ENCODE data around the gene NMRK1. TPM values are rescaled to one million over a fixed set of nuclear protein-coding genes. Genes with fewer than 3 reads are reported as not detected.

NMRK1 gene
- total RNA-seq, 2 experiments from 2014 or later, result 17.0 to 33.2 TPM

GRCh38 chr9:75117564-75117963, 29.6 kb upstream of the NMRK1 start:
- Histone ChIP-seq H3K36me3 (ENCODE audit: insufficient read depth, low read length) (peaks cover 35% of the 10 kb centered on the region), H3K9me3 (ENCODE audit: low read length) (no peaks in the 10 kb centered on the region), H2AFZ (ENCODE audit: low read length) (no peak overlapping the region), H3K4me2 (ENCODE audit: low read length) (no peak overlapping the region), H3K9me2 (ENCODE audit: insufficient read depth, low read length) (no peaks in the 10 kb centered on the region), H4K20me1 (ENCODE audit: insufficient read depth, low read length) (peaks cover 12% of the 10 kb centered on the region; the same call in 1 of the 2 replicates), H3K4me3 (ENCODE audit: low read depth, low read length, poor library complexity, severe bottlenecking) (no peak overlapping the region), H3K4me1 (ENCODE audit: insufficient read depth, low read length, poor library complexity, severe bottlenecking) (no peaks in the 10 kb centered on the region), H3K79me2 (ENCODE audit: insufficient read depth, low read depth, low read length) (peaks cover 26% of the 10 kb centered on the region; the same call in 1 of the 2 replicates), H3K27ac (ENCODE audit: low read depth, low read length, poor library complexity, severe bottlenecking) (no peak overlapping the region)
- ChIA-PET POLR2A (interaction anchor here (1.6 kb wide), 1 partner anchor 9 kb away, joined by 8 read pairs; no protein-coding TSS in a partner anchor), CTCF (ENCODE audit: unreplicated experiment) (no interaction called here)
- intact Hi-C loops (cut with micrococcal nuclease; ENCODE audit: unreplicated experiment), result no loop called here
- DNase-seq (ENCODE audit: low spot score), result no peak
- no peak for TF ChIP-seq EZH2phosphoT487 (IDR thresholded peaks at IDR 0.05; ENCODE audit: borderline replicate concordance, low read depth, low read length)
- TF ChIP-seq CTCF (conservative IDR thresholded peaks at IDR 0.05; ENCODE audit: low read length), result no peak
- no TSS peak for BruUV-seq (replicated peaks)

GRCh38 chr9:75116306-75116705, 28.4 kb upstream of the NMRK1 start:
- H3K36me3 ChIP-seq (ENCODE audit: insufficient read depth, low read length), result peaks cover 35% of the 10 kb centered on the region
- BruUV-seq (replicated peaks), result no TSS peak
- H3K27ac ChIP-seq (ENCODE audit: low read depth, low read length, poor library complexity, severe bottlenecking), result no peak overlapping the region
- ChIA-PET CTCF (ENCODE audit: unreplicated experiment) (no interaction called here), POLR2A (interaction anchor here (1.6 kb wide), 1 partner anchor 10 kb away, joined by 8 read pairs; no protein-coding TSS in a partner anchor)
- intact Hi-C loops (cut with micrococcal nuclease; ENCODE audit: unreplicated experiment), result no loop called here
- no peaks in the 10 kb centered on the region for H3K9me2 ChIP-seq (ENCODE audit: insufficient read depth, low read length)
- H3K9me3 ChIP-seq (ENCODE audit: low read length), result no peaks in the 10 kb centered on the region
- H2AFZ ChIP-seq (ENCODE audit: low read length), result no peak overlapping the region
- no peaks in the 10 kb centered on the region for H3K4me1 ChIP-seq (ENCODE audit: insufficient read depth, low read length, poor library complexity, severe bottlenecking)
- peaks cover 18% of the 10 kb centered on the region; the same call in 1 of the 2 replicates for H4K20me1 ChIP-seq (ENCODE audit: insufficient read depth, low read length)
- TF ChIP-seq EZH2phosphoT487 (IDR thresholded peaks at IDR 0.05; ENCODE audit: borderline replicate concordance, low read depth, low read length) (no peak), CTCF (conservative IDR thresholded peaks at IDR 0.05; ENCODE audit: low read length) (no peak)
- H3K79me2 ChIP-seq (ENCODE audit: insufficient read depth, low read depth, low read length), result peaks cover 28% of the 10 kb centered on the region; the same call in 1 of the 2 replicates
- no peak for DNase-seq (ENCODE audit: low spot score)
- H3K4me3 ChIP-seq (ENCODE audit: low read depth, low read length, poor library complexity, severe bottlenecking), result no peak overlapping the region
- H3K4me2 ChIP-seq (ENCODE audit: low read length), result no peak overlapping the region

DNA sequence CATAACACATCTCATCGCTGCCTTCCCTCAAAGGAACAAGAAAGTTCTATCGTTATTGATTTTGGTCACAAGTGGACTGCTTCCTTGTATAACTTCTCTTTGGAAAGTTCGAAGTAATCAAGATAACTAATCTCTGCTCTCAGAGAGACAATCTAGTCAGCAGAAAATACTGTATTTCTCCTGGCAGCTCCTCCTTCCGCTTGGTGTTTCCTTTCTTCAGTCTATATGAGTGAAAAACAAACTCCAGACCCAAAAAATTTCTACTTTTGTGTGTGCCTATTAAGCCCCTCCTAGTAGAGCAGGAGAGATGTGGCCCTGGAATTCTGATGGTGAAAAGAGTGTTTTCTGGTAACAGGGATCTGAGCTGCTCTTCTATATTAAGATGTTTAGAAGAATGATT, 24.8 kb upstream of the NMRK1 start:
- H3K4me2 ChIP-seq (ENCODE audit: low read length), result no peak overlapping the region
- no peaks in the 10 kb centered on the region for H3K9me2 ChIP-seq (ENCODE audit: insufficient read depth, low read length)
- ChIA-PET CTCF (ENCODE audit: unreplicated experiment) (no interaction called here), POLR2A (no interaction called here)
- peaks cover 31% of the 10 kb centered on the region; the same call in 1 of the 2 replicates for H3K79me2 ChIP-seq (ENCODE audit: insufficient read depth, low read depth, low read length)
- no peak overlapping the region for H3K27ac ChIP-seq (ENCODE audit: low read depth, low read length, poor library complexity, severe bottlenecking)
- intact Hi-C loops (cut with micrococcal nuclease; ENCODE audit: unreplicated experiment), result no loop called here
- DNase-seq (ENCODE audit: low spot score), result no peak
- no peaks in the 10 kb centered on the region for H3K4me1 ChIP-seq (ENCODE audit: insufficient read depth, low read length, poor library complexity, severe bottlenecking)
- H4K20me1 ChIP-seq (ENCODE audit: insufficient read depth, low read length), result peaks cover 21% of the 10 kb centered on the region; the same call in 1 of the 2 replicates
- H3K36me3 ChIP-seq (ENCODE audit: insufficient read depth, low read length), result peaks cover 7% of the 10 kb centered on the region
- no peak overlapping the region for H2AFZ ChIP-seq (ENCODE audit: low read length)
- TF ChIP-seq CTCF (conservative IDR thresholded peaks at IDR 0.05; ENCODE audit: low read length) (no peak), EZH2phosphoT487 (IDR thresholded peaks at IDR 0.05; ENCODE audit: borderline replicate concordance, low read depth, low read length) (no peak)
- H3K4me3 ChIP-seq (ENCODE audit: low read depth, low read length, poor library complexity, severe bottlenecking), result no peak overlapping the region
- no TSS peak for BruUV-seq (replicated peaks)
- H3K9me3 ChIP-seq (ENCODE audit: low read length), result no peaks in the 10 kb centered on the region
